Peyer's patch (tissue), 4 donors: ENCODE measurements around the gene NOG. TPM values are rescaled to one million over a fixed set of nuclear protein-coding genes. Genes with fewer than 3 reads are reported as not detected.

Experiments
- DNase-seq, 3 donors: peaks; one replicate each; pipeline ENCODE4 v3.0.0-alpha.2; 2017 to 2019
- H3K27ac ChIP-seq, 4 donors: fragments of 200-600 bp; sonication (generic); one replicate each; pipeline ENCODE4 v1.5.1; 2016 to 2019
- H3K27me3 ChIP-seq, 2 donors: fragments of 200-600 bp; sonication (generic); one replicate each; pipeline ENCODE4 v1.5.1; 2019
- H3K36me3 ChIP-seq, 3 donors: fragments of 200-600 bp; sonication (generic); one replicate each; pipeline ENCODE4 v1.5.1; 2016 to 2019
- H3K4me1 ChIP-seq, 4 donors: fragments of 200-600 bp; sonication (generic); one replicate each; pipeline ENCODE4 v1.5.1; 2016 to 2019
- H3K4me3 ChIP-seq, 4 donors: fragments of 200-600 bp; sonication (generic); 1 replicate in 3 of 4; 2 replicates in 1 of 4; pipeline ENCODE4 v1.5.1; 2016 to 2019; ENCODE audit warnings: mild to moderate bottlenecking in 1 of 4
- H3K9me3 ChIP-seq, 4 donors: fragments of 200-600 bp; sonication (generic); one replicate each; pipeline ENCODE4 v1.5.1; 2016 to 2019; ENCODE audit warnings: mild to moderate bottlenecking in 1 of 4
- CTCF ChIP-seq, 6 experiments: fragments of 450-650 bp in 4 of 6; fragments of 200-600 bp in 2 of 6; sonication (generic) in 1 of 6; IDR thresholded peaks; one replicate each; pipeline ENCODE4 v1.5.1; 2017 to 2019; ENCODE audit warnings: antibody characterized with exemption in 6 of 6, mild to moderate bottlenecking in 3 of 6, moderate library complexity in 1 of 6
- POLR2A ChIP-seq, 2 donors: fragments of 450-650 bp; IDR thresholded peaks; one replicate each; pipeline ENCODE4 v1.5.1; 2017; ENCODE audit warnings: antibody characterized with exemption in 2 of 2, mild to moderate bottlenecking in 2 of 2, moderate library complexity in 2 of 2
- total RNA-seq, 4 donors: library from RNA; depleted of rRNA; stranded (reverse); fragments of >200 nt; gene quantifications; one replicate each; pipeline ENCODE4 v1.1.0, GENCODE V29; 2016

The NOG gene
- total RNA-seq, 4 donors from 2014 or later, result 0.40 TPM; not detected in 3

GRCh38 chr17:56602292-56603130 lies 9.0 kb downstream of the NOG start:
- TF ChIP-seq CTCF (IDR thresholded peaks at IDR 0.05), result no peak
- TF ChIP-seq POLR2A (IDR thresholded peaks at IDR 0.05), result no peak
- peaks cover 0 to 5% of the 10 kb centered on the region in 2 donors for H3K27me3 ChIP-seq
- no peak for DNase-seq

DNA sequence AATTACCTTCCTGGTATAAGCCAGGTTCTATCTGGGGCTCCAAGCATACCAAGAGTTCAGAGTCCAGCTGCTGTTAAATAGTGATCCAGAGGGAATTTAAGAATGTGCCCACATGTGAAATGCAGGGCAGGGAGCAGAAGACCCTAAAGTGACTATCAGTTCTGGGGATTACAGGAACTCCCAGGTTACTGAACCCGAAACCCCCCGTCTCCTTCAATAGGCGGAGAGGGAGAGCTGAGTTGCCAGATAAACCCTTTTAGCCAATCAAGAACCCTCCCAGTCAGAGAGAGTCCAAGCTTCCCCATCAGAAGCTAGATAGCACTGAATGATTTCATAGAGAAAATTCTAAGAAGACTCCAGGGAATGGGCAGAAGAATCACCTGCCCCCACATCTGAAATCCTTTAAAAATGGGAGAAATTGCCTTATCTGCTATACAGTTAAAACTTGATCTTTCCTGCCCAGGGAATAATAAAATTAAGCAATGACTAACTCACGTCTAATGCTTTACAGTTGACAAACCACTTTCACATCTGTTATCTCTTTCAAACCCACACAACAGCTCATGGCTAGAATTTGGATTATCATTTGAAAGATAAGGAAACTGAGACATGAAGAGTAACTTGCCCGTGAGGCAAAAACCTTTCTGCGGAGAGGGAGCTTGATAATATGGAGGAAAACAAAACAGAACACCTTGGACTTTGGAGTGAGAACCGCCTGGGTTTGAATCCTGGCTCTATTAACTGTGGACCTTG lies 10.2 kb downstream of the NOG start:
- no peak for TF ChIP-seq POLR2A (IDR thresholded peaks at IDR 0.05)
- no peak for TF ChIP-seq CTCF (IDR thresholded peaks at IDR 0.05)
- Histone ChIP-seq H3K36me3 (no peaks in the 10 kb centered on the region), H3K27me3 (no peaks in the 10 kb centered on the region), H3K27ac (no peak overlapping the region), H3K4me1 (no peaks in the 10 kb centered on the region), H3K9me3 (no peaks in the 10 kb centered on the region), H3K4me3 (no peak overlapping the region)
- DNase-seq, result no peak

More at GRCh38 chr17:56602292-56603130, 9.0 kb downstream of the NOG start:
- no peak overlapping the region for H3K4me3 ChIP-seq
- H3K27ac ChIP-seq, result no peak overlapping the region
- H3K9me3 ChIP-seq, result no peaks in the 10 kb centered on the region
- no peaks in the 10 kb centered on the region for H3K36me3 ChIP-seq
- H3K4me1 ChIP-seq, result peaks cover 0 to 6% (median 4%) of the 10 kb centered on the region in 4 donors

DNA sequence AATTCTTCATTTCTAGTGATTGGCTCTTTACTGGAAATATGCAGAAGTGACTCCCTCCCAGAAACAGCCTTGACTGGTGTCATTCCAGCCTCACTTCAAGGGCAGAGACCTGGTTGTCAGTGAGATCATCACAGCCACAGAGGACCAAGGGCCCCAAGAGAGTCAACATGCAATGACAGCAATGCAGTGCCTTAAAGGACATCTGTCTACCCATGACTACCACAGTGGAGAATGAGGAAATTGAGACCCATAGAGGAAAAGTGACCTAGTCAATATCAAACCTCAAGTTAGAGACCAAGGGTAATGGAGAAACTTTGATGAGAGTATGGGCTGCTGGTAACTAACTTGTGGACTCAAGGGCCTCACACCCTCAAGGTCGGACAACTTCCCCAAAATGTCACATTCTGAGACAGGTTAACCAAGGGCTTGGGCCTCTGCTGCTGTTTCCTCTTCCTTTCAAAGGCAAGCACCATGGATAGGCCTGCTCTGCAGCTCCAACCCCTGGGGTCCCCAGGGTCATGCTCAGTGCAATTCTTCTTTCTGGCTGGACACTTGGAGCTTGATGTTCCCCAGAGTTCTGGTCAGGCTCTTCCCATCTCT lies 11.3 kb downstream of the NOG start:
- H3K9me3 ChIP-seq, result no peaks in the 10 kb centered on the region
- H3K4me1 ChIP-seq, result no peaks in the 10 kb centered on the region
- no peaks in the 10 kb centered on the region for H3K36me3 ChIP-seq
- no peak overlapping the region for H3K4me3 ChIP-seq
- DNase-seq, result no peak
- H3K27ac ChIP-seq, result no peak overlapping the region
- no peaks in the 10 kb centered on the region for H3K27me3 ChIP-seq
- TF ChIP-seq CTCF (IDR thresholded peaks at IDR 0.05), result no peak
- TF ChIP-seq POLR2A (IDR thresholded peaks at IDR 0.05), result no peak

GRCh38 chr17:56608944-56609343 lies 15.4 kb downstream of the NOG start:
- Histone ChIP-seq H3K27me3 (no peaks in the 10 kb centered on the region), H3K4me3 (no peak overlapping the region), H3K27ac (no peak overlapping the region), H3K9me3 (no peaks in the 10 kb centered on the region), H3K36me3 (no peaks in the 10 kb centered on the region), H3K4me1 (no peaks in the 10 kb centered on the region)
- TF ChIP-seq CTCF (IDR thresholded peaks at IDR 0.05) (no peak), POLR2A (IDR thresholded peaks at IDR 0.05) (no peak)
- no peak for DNase-seq

DNA sequence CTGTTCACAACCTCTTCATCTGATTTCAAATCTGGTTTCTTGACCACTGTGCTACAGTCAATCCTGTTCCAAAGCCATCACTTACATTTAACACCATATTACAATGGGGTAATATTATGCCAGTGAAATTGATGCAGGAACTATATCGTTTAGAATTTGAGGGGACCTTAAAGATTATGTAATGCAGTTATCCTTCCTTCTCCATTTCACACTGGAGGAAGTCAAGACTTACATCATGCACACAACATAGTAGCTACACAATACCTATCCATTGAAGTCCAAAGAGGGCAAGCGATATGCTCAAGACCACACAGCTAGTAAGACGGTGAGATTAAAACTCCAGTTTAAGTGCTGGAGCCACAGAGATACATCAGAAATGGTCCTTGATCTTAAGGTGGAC lies 16.8 kb downstream of the NOG start:
- Histone ChIP-seq H3K27ac (no peak overlapping the region), H3K36me3 (no peaks in the 10 kb centered on the region), H3K9me3 (no peaks in the 10 kb centered on the region), H3K27me3 (no peaks in the 10 kb centered on the region), H3K4me1 (no peaks in the 10 kb centered on the region), H3K4me3 (no peak overlapping the region)
- no peak for DNase-seq
- no peak for TF ChIP-seq POLR2A (IDR thresholded peaks at IDR 0.05)
- no peak for TF ChIP-seq CTCF (IDR thresholded peaks at IDR 0.05)
